HEK293 (cell line): ENCODE data around the gene C4BPB.

Experiments
- CTCF ChIA-PET: fragments of 350-600 bp; formaldehyde crosslinking; extraction: SDS; loops from one replicate; lab custom pipeline; 2021; ENCODE audit warnings: antibody characterized with exemption; lab: Yijun Ruan, JAX
- POLR2A ChIA-PET: fragments of 300-600 bp; formaldehyde crosslinking; extraction: SDS; loops from one replicate; lab custom pipeline; 2020; ENCODE audit warnings: antibody characterized with exemption, inconsistent platforms; lab: Yijun Ruan, JAX
- H3K27ac ChIP-seq: fragments of 200-500 bp; sonication (Bioruptor generic); 2 replicates; pipeline ENCODE4 v1.5.1; 2014; ENCODE audit warnings: low read depth, low read length, control low read depth, inconsistent platforms; ENCODE audit errors: extremely low read depth
- H3K36me3 ChIP-seq, 2 experiments: fragments of 200-500 bp in 1 of 2; sonication (Bioruptor generic) in 1 of 2; 1 replicate in 1 of 2; 2 replicates in 1 of 2; pipeline ENCODE4 v1.5.1; 2014 to 2017; ENCODE audit warnings: inconsistent platforms in 2 of 2, low read length in 2 of 2; ENCODE audit not compliant: control insufficient read depth in 2 of 2, insufficient read depth in 1 of 2
- H3K4me1 ChIP-seq: fragments of 200-500 bp; sonication (Bioruptor generic); 2 replicates; pipeline ENCODE4 v1.5.1; 2014; ENCODE audit warnings: mild to moderate bottlenecking, low read length, inconsistent platforms; ENCODE audit not compliant: control insufficient read depth, insufficient read depth
- H3K4me3 ChIP-seq: 2 replicates; pipeline ENCODE4 v1.5.1; 2011; ENCODE audit warnings: low read depth, mild to moderate bottlenecking, control low read depth, low read length, moderate library complexity
- H3K9me3 ChIP-seq: fragments of 200-500 bp; sonication (Bioruptor generic); 2 replicates; pipeline ENCODE4 v1.5.1; 2014; ENCODE audit warnings: low read depth, low read length, inconsistent platforms; ENCODE audit not compliant: control insufficient read depth, insufficient read depth
- GFI1B ChIP-seq: fragments of 450-650 bp; formaldehyde crosslinking; IDR thresholded peaks from 2 replicates; pipeline ENCODE4 v1.5.1; 2016; ENCODE audit warnings: missing biosample characterization, missing genetic modification characterization
- HOXA7 ChIP-seq: sonication (generic); formaldehyde crosslinking; IDR thresholded peaks from 2 replicates; pipeline ENCODE4 v1.8.1; 2022; ENCODE audit warnings: missing genetic modification reagents, borderline replicate concordance
- KLF8 ChIP-seq: fragments of 450-650 bp; formaldehyde crosslinking; IDR thresholded peaks from 2 replicates; pipeline ENCODE4 v1.5.1; 2016; ENCODE audit warnings: missing biosample characterization, missing genetic modification characterization
- REPIN1 ChIP-seq: fragments of 450-650 bp; formaldehyde crosslinking; IDR thresholded peaks from 2 replicates; pipeline ENCODE4 v1.5.1; 2017; ENCODE audit warnings: missing biosample characterization, missing genetic modification characterization, low read depth
- ZBTB1 ChIP-seq: fragments of 450-650 bp; formaldehyde crosslinking; IDR thresholded peaks from 2 replicates; pipeline ENCODE4 v1.5.1; 2016; ENCODE audit warnings: missing biosample characterization, missing genetic modification characterization
- ZBTB20 ChIP-seq: fragments of 450-650 bp; formaldehyde crosslinking; IDR thresholded peaks from 2 replicates; pipeline ENCODE4 v1.5.1; 2016; ENCODE audit warnings: missing biosample characterization, missing genetic modification characterization
- ZFP69B ChIP-seq: fragments of 450-650 bp; formaldehyde crosslinking; IDR thresholded peaks from 2 replicates; pipeline ENCODE4 v1.5.1; 2016; ENCODE audit warnings: missing biosample characterization, missing genetic modification characterization
- ZNF175 ChIP-seq: fragments of 450-650 bp; formaldehyde crosslinking; IDR thresholded peaks from 2 replicates; pipeline ENCODE4 v1.5.1; 2016; ENCODE audit warnings: missing biosample characterization, missing genetic modification characterization
- ZNF184 ChIP-seq: fragments of 450-650 bp; IDR thresholded peaks from 2 replicates; pipeline ENCODE4 v1.5.1; 2018; ENCODE audit warnings: missing biosample characterization, mild to moderate bottlenecking, missing genetic modification characterization
- ZNF404 ChIP-seq: fragments of 450-650 bp; formaldehyde crosslinking; IDR thresholded peaks from 2 replicates; pipeline ENCODE4 v1.5.1; 2017; ENCODE audit warnings: missing biosample characterization, missing genetic modification characterization
- ZNF416 ChIP-seq: fragments of 450-650 bp; formaldehyde crosslinking; IDR thresholded peaks from 2 replicates; pipeline ENCODE4 v1.5.1; 2016; ENCODE audit warnings: missing biosample characterization, missing genetic modification characterization
- ZNF423 ChIP-seq: fragments of 450-650 bp; formaldehyde crosslinking; IDR thresholded peaks from 2 replicates; pipeline ENCODE4 v1.5.1; 2016; ENCODE audit warnings: missing biosample characterization, missing genetic modification characterization
- ZNF514 ChIP-seq: fragments of 450-650 bp; formaldehyde crosslinking; IDR thresholded peaks from 2 replicates; pipeline ENCODE4 v1.5.1; 2016; ENCODE audit warnings: missing biosample characterization, missing genetic modification characterization
- ZNF610 ChIP-seq: fragments of 450-650 bp; formaldehyde crosslinking; IDR thresholded peaks from 2 replicates; pipeline ENCODE4 v1.5.1; 2016; ENCODE audit warnings: missing biosample characterization, missing genetic modification characterization, borderline replicate concordance
- ZNF626 ChIP-seq: fragments of 450-650 bp; sonication (Bioruptor Pico); formaldehyde crosslinking; IDR thresholded peaks from 2 replicates; pipeline ENCODE4 v1.5.1; 2018; ENCODE audit warnings: missing biosample characterization, missing genetic modification characterization, inconsistent platforms
- ZNF660 ChIP-seq: fragments of 450-650 bp; IDR thresholded peaks from 2 replicates; pipeline ENCODE4 v1.5.1; 2018; ENCODE audit warnings: missing biosample characterization, mild to moderate bottlenecking, missing genetic modification characterization
- ZNF701 ChIP-seq: fragments of 450-650 bp; formaldehyde crosslinking; IDR thresholded peaks from 2 replicates; pipeline ENCODE4 v1.5.1; 2016; ENCODE audit warnings: missing biosample characterization, missing genetic modification characterization
- ZNF707 ChIP-seq: fragments of 450-650 bp; formaldehyde crosslinking; IDR thresholded peaks from 2 replicates; pipeline ENCODE4 v1.5.1; 2016; ENCODE audit warnings: missing biosample characterization, missing genetic modification characterization
- ZNF777 ChIP-seq: fragments of 450-650 bp; formaldehyde crosslinking; IDR thresholded peaks from 2 replicates; pipeline ENCODE4 v1.5.1; 2017; ENCODE audit warnings: missing biosample characterization, missing genetic modification characterization, borderline replicate concordance
- ZNF785 ChIP-seq: fragments of 450-650 bp; formaldehyde crosslinking; IDR thresholded peaks from 2 replicates; pipeline ENCODE4 v1.5.1; 2016; ENCODE audit warnings: missing biosample characterization, missing genetic modification characterization
- ZNF830 ChIP-seq: fragments of 450-650 bp; IDR thresholded peaks from 2 replicates; pipeline ENCODE4 v1.5.0; 2018; ENCODE audit warnings: missing biosample characterization, missing genetic modification characterization, low read depth, mild to moderate bottlenecking, moderate library complexity
- ZSCAN16 ChIP-seq: fragments of 450-650 bp; formaldehyde crosslinking; IDR thresholded peaks from 2 replicates; pipeline ENCODE4 v1.5.1; 2016; ENCODE audit warnings: missing biosample characterization, missing genetic modification characterization
- ZSCAN30 ChIP-seq: fragments of 450-650 bp; IDR thresholded peaks from 2 replicates; pipeline ENCODE4 v1.5.1; 2018; ENCODE audit warnings: missing biosample characterization, mild to moderate bottlenecking, missing genetic modification characterization, moderate library complexity
- TF ChIP-seq, protein P1 (sequence below): fragments of 450-650 bp; formaldehyde crosslinking; IDR thresholded peaks from 2 replicates; pipeline ENCODE4 v1.5.1; 2016; ENCODE audit warnings: missing biosample characterization, missing genetic modification characterization
- TF ChIP-seq, protein P2 (sequence below): fragments of 450-650 bp; formaldehyde crosslinking; IDR thresholded peaks from 2 replicates; pipeline ENCODE4 v1.5.1; 2016; ENCODE audit warnings: missing biosample characterization, missing genetic modification characterization
- TF ChIP-seq, protein P3 (sequence below): fragments of 450-650 bp; formaldehyde crosslinking; IDR thresholded peaks from 2 replicates; pipeline ENCODE4 v1.5.1; 2017; ENCODE audit warnings: missing biosample characterization, missing genetic modification characterization
- TF ChIP-seq, protein P4 (sequence below): fragments of 450-650 bp; formaldehyde crosslinking; IDR thresholded peaks from 2 replicates; pipeline ENCODE4 v1.5.1; 2017; ENCODE audit warnings: missing biosample characterization, mild to moderate bottlenecking, missing genetic modification characterization, moderate library complexity
- TF ChIP-seq, protein P5 (sequence below): fragments of 450-650 bp; formaldehyde crosslinking; IDR thresholded peaks from 2 replicates; pipeline ENCODE4 v1.5.1; 2016; ENCODE audit warnings: missing biosample characterization, missing genetic modification characterization

Gene C4BPB

DNA sequence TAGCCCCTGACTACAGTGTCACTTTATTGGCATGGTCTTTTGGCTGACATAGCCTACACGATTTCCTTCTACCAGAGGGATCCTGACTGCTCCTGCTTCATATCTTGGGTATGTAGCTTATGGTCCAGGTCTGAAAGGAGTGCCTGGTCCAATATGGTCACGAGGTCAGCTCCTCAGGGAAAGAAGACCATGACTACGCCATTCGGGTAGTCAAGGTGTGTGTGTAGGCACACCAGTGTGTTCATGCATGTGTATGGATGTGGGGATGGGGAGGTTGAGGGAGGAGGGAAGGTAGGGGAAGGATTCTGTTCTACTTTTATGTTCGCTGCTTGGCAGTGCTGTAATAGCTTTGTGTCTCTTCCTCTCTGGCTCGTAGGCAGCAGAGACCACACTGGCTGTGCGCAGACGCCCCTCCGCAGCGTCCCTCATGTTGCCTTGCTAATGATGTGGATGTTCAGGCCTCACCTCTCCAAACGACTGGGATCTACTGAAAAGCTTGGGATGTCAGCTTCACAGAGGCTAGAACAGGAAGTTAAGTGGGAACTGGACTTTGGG is 10.0 kb upstream of the C4BPB start (continued):
- no peak for TF ChIP-seq ZNF514 (tag by site-specific recombination)

DNA sequence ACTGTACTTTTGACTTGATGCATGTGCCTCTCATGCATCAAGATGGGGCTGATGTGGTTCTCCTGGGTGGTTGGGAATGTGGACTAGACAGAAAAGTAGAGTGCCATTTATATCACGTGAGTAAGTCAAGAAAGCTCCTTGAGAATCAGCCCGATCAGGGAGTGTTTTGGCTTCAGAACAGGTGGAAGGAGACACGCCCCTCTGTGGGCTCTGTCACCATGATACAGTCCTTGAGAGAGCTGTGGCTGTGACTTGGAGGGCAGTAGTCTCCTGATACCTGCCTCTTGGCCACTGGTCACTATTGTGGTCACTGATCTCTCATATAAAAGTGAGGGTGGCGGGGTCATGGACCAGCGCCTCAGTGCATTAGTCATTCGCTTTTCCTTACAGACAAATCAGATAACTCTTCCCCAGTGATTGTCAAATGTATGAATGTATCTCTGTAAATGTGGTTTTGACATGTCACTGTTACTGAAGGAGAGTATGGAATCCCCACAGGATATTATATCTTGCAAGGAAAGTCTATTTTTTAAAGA is 8.9 kb upstream of the C4BPB start:
- Histone ChIP-seq H3K36me3 (no peaks in the 10 kb centered on the region), H3K4me3 (no peak overlapping the region), H3K27ac (no peak overlapping the region), H3K9me3 (no peaks in the 10 kb centered on the region), H3K4me1 (no peaks in the 10 kb centered on the region)
- TF ChIP-seq ZNF777 (tag by site-specific recombination) = no peak
- TF ChIP-seq ZNF707 = no peak
- TF ChIP-seq, protein P1, sequence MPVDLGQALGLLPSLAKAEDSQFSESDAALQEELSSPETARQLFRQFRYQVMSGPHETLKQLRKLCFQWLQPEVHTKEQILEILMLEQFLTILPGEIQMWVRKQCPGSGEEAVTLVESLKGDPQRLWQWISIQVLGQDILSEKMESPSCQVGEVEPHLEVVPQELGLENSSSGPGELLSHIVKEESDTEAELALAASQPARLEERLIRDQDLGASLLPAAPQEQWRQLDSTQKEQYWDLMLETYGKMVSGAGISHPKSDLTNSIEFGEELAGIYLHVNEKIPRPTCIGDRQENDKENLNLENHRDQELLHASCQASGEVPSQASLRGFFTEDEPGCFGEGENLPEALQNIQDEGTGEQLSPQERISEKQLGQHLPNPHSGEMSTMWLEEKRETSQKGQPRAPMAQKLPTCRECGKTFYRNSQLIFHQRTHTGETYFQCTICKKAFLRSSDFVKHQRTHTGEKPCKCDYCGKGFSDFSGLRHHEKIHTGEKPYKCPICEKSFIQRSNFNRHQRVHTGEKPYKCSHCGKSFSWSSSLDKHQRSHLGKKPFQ (tag by site-specific recombination) = no peak
- no peak for TF ChIP-seq ZBTB20 (tag by site-specific recombination)
- TF ChIP-seq, protein P2, sequence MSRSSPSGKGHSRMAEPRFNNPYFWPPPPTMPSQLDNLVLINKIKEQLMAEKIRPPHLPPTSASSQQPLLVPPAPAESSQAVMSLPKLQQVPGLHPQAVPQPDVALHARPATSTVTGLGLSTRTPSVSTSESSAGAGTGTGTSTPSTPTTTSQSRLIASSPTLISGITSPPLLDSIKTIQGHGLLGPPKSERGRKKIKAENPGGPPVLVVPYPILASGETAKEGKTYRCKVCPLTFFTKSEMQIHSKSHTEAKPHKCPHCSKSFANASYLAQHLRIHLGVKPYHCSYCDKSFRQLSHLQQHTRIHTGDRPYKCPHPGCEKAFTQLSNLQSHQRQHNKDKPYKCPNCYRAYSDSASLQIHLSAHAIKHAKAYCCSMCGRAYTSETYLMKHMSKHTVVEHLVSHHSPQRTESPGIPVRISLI (tag by site-specific recombination) = no peak
- no peak for TF ChIP-seq ZNF423 (tag by site-specific recombination)
- no peak for TF ChIP-seq ZSCAN30 (tag by site-specific recombination)
- no peak for TF ChIP-seq GFI1B
- TF ChIP-seq ZNF416 (tag by site-specific recombination) = no peak
- no peak for TF ChIP-seq ZSCAN16 (tag by site-specific recombination)
- TF ChIP-seq ZNF626 = no peak
- no peak for TF ChIP-seq ZNF701 (tag by site-specific recombination)
- TF ChIP-seq ZNF404 (tag by site-specific recombination) = no peak
- TF ChIP-seq ZNF184 (tag by site-specific recombination) = no peak
- TF ChIP-seq ZNF785 (tag by site-specific recombination) = no peak
- TF ChIP-seq ZBTB1 (tag by site-specific recombination) = no peak
- no peak for TF ChIP-seq ZNF660 (tag by site-specific recombination)
- TF ChIP-seq HOXA7 = no peak
- ChIA-PET POLR2A (no interaction called here), CTCF (interaction anchor here (0.6 to 3.4 kb wide), 15 partner anchors 8 to 617 kb away, joined by 3 to 18 read pairs (median 4); partner anchors contain the start of genes IL20 and PFKFB2)

DNA sequence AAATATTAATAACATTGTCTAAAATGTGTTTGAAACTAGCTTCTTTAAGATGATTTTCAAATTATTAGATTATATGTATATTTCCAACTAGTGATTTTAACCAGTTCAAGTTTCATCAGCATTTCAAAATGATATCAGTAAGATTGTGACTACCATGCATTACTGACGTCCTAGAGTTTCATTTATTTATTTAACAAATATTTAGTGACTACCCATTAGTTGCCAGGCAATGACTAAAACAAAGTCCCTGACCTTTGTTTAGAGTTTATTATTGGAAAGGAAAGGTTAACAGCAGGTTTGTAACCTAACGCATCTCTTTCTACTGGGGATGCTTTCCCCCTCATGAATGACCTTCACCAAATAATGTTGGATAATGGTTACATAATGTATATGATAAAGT is 7.6 kb upstream of the C4BPB start:
- Histone ChIP-seq H3K36me3 (no peaks in the 10 kb centered on the region), H3K27ac (no peak overlapping the region), H3K4me3 (no peak overlapping the region), H3K9me3 (no peaks in the 10 kb centered on the region), H3K4me1 (no peaks in the 10 kb centered on the region)
- ChIA-PET CTCF (interaction anchor here (0.6 to 3.4 kb wide), 8 partner anchors 10 to 418 kb away, joined by 3 to 18 read pairs (median 5); partner anchors contain the start of gene C4BPA), POLR2A (no interaction called here)
- TF ChIP-seq KLF8 (tag by site-specific recombination) (no peak), REPIN1 (tag by site-specific recombination) (no peak), ZNF175 (tag by site-specific recombination) (no peak), GFI1B (no peak), ZNF830 (tag by site-specific recombination) (no peak), ZNF184 (tag by site-specific recombination) (no peak), ZFP69B (no peak), ZNF610 (tag by site-specific recombination) (no peak)
- TF ChIP-seq, protein P3, sequence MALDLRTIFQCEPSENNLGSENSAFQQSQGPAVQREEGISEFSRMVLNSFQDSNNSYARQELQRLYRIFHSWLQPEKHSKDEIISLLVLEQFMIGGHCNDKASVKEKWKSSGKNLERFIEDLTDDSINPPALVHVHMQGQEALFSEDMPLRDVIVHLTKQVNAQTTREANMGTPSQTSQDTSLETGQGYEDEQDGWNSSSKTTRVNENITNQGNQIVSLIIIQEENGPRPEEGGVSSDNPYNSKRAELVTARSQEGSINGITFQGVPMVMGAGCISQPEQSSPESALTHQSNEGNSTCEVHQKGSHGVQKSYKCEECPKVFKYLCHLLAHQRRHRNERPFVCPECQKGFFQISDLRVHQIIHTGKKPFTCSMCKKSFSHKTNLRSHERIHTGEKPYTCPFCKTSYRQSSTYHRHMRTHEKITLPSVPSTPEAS (tag by site-specific recombination) = no peak
- TF ChIP-seq, protein P4, sequence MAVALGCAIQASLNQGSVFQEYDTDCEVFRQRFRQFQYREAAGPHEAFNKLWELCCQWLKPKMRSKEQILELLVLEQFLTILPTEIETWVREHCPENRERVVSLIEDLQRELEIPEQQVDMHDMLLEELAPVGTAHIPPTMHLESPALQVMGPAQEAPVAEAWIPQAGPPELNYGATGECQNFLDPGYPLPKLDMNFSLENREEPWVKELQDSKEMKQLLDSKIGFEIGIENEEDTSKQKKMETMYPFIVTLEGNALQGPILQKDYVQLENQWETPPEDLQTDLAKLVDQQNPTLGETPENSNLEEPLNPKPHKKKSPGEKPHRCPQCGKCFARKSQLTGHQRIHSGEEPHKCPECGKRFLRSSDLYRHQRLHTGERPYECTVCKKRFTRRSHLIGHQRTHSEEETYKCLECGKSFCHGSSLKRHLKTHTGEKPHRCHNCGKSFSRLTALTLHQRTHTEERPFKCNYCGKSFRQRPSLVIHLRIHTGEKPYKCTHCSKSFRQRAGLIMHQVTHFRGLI (tag by site-specific recombination) = no peak
- TF ChIP-seq, protein P5, sequence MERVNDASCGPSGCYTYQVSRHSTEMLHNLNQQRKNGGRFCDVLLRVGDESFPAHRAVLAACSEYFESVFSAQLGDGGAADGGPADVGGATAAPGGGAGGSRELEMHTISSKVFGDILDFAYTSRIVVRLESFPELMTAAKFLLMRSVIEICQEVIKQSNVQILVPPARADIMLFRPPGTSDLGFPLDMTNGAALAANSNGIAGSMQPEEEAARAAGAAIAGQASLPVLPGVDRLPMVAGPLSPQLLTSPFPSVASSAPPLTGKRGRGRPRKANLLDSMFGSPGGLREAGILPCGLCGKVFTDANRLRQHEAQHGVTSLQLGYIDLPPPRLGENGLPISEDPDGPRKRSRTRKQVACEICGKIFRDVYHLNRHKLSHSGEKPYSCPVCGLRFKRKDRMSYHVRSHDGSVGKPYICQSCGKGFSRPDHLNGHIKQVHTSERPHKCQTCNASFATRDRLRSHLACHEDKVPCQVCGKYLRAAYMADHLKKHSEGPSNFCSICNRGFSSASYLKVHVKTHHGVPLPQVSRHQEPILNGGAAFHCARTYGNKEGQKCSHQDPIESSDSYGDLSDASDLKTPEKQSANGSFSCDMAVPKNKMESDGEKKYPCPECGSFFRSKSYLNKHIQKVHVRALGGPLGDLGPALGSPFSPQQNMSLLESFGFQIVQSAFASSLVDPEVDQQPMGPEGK (tag by site-specific recombination) = no peak
